MM.1S (cell line): ENCODE measurements around the gene SORL1-AS1.

ENCODE experiments used
- DNase-seq: peaks from one replicate; pipeline ENCODE4 v3.0.0-alpha.2; 2015
- H2AFZ ChIP-seq: fragments of 300-600 bp; sonication (generic); 2 replicates; pipeline ENCODE4 v1.6.0; 2016; ENCODE audit warnings: antibody characterized with exemption, low read length
- H3F3A ChIP-seq: fragments of 300-600 bp; sonication (generic); 2 replicates; pipeline ENCODE4 v1.6.1; 2016; ENCODE audit warnings: mild to moderate bottlenecking, antibody characterized with exemption, low read length, moderate library complexity, mixed read lengths; ENCODE audit not compliant: insufficient read depth
- H3K27ac ChIP-seq: fragments of 300-600 bp; sonication (generic); 2 replicates; pipeline ENCODE4 v1.5.1; 2016; ENCODE audit warnings: mild to moderate bottlenecking, low read length
- H3K27me3 ChIP-seq: fragments of 300-600 bp; sonication (generic); replicated peaks from 2 replicates; pipeline ENCODE4 v1.6.0; 2016; ENCODE audit warnings: low read length; ENCODE audit not compliant: insufficient read depth
- H3K36me3 ChIP-seq: fragments of 300-600 bp; sonication (generic); replicated peaks from 2 replicates; pipeline ENCODE4 v1.6.1; 2016; ENCODE audit warnings: mild to moderate bottlenecking, low read length, mixed read lengths; ENCODE audit not compliant: insufficient read depth
- H3K4me1 ChIP-seq: fragments of 300-600 bp; sonication (generic); 2 replicates; pipeline ENCODE4 v1.6.1; 2016; ENCODE audit warnings: low read length, mixed read lengths
- H3K4me2 ChIP-seq: fragments of 300-600 bp; sonication (generic); 2 replicates; pipeline ENCODE4 v1.6.0; 2016; ENCODE audit warnings: low read depth, low read length
- H3K4me3 ChIP-seq: fragments of 300-600 bp; sonication (generic); 2 replicates; pipeline ENCODE4 v1.5.1; 2016; ENCODE audit warnings: low read length, mixed read lengths
- H3K79me2 ChIP-seq: fragments of 300-600 bp; sonication (generic); 2 replicates; pipeline ENCODE4 v1.6.1; 2016; ENCODE audit warnings: mixed run types, low read length, mixed read lengths
- H3K9ac ChIP-seq: fragments of 300-600 bp; sonication (generic); 2 replicates; pipeline ENCODE4 v1.6.1; 2016; ENCODE audit warnings: low read length, mixed read lengths
- H3K9me2 ChIP-seq: fragments of 300-600 bp; sonication (generic); replicated peaks from 2 replicates; pipeline ENCODE4 v1.6.1; 2016; ENCODE audit warnings: mild to moderate bottlenecking, low read length, mixed read lengths; ENCODE audit not compliant: insufficient read depth
- H3K9me3 ChIP-seq: fragments of 300-600 bp; sonication (generic); replicated peaks from 2 replicates; pipeline ENCODE4 v1.6.1; 2016; ENCODE audit warnings: mild to moderate bottlenecking, low read length, mixed read lengths; ENCODE audit not compliant: insufficient read depth
- H4K20me1 ChIP-seq: fragments of 300-600 bp; sonication (generic); 2 replicates; pipeline ENCODE4 v1.6.1; 2016; ENCODE audit warnings: mild to moderate bottlenecking, low read length, moderate library complexity, mixed read lengths; ENCODE audit not compliant: insufficient read depth
- CTCF ChIP-seq: fragments of 300-600 bp; sonication (generic); IDR thresholded peaks from 2 replicates; pipeline ENCODE4 v1.5.1; 2016; ENCODE audit warnings: antibody characterized with exemption, low read length, mixed read lengths
- EZH2 ChIP-seq: fragments of 300-600 bp; sonication (generic); optimal IDR thresholded peaks from 2 replicates; pipeline ENCODE3; 2017; ENCODE audit warnings: low read depth, mild to moderate bottlenecking, antibody characterized with exemption, low read length, mixed read lengths
- EZH2phosphoT487 ChIP-seq: fragments of 300-600 bp; sonication (generic); IDR thresholded peaks from 2 replicates; pipeline ENCODE4 v1.6.1; 2018; ENCODE audit warnings: antibody characterized with exemption, low read length

Gene SORL1-AS1

GRCh38 chr11:121425828-121426227 is 26.9 kb downstream of the SORL1-AS1 start:
- Histone ChIP-seq H3K4me3 (no peak overlapping the region), H3K9ac (no peak overlapping the region), H3K79me2 (no peaks in the 10 kb centered on the region), H2AFZ (no peak overlapping the region), H3K27ac (no peak overlapping the region), H3F3A (0 out of 2 replicates have a peak, but pooled peaks cover under 1% of the 10 kb centered on the region), H3K36me3 (no peaks in the 10 kb centered on the region), H3K27me3 (no peaks in the 10 kb centered on the region), H3K9me3 (no peaks in the 10 kb centered on the region), H3K9me2 (no peaks in the 10 kb centered on the region), H3K4me1 (peaks cover 6% of the 10 kb centered on the region), H3K4me2 (no peak overlapping the region), H4K20me1 (no peaks in the 10 kb centered on the region)
- no peak for DNase-seq
- TF ChIP-seq CTCF, result no peak
- no peak for TF ChIP-seq EZH2
- TF ChIP-seq EZH2phosphoT487, result no peak

- Histone ChIP-seq H3K4me3 (no peak overlapping the region), H3K4me2 (no peak overlapping the region), H3K9me3 (no peaks in the 10 kb centered on the region), H3K9ac (no peak overlapping the region), H3K27me3 (no peaks in the 10 kb centered on the region), H4K20me1 (no peaks in the 10 kb centered on the region), H2AFZ (no peak overlapping the region), H3F3A (peaks cover 10% of the 10 kb centered on the region; the same call in 1 of the 2 replicates), H3K27ac (no peak overlapping the region), H3K9me2 (no peaks in the 10 kb centered on the region), H3K4me1 (peaks cover 17% of the 10 kb centered on the region), H3K79me2 (no peaks in the 10 kb centered on the region), H3K36me3 (no peaks in the 10 kb centered on the region)
- TF ChIP-seq CTCF (no peak), EZH2 (no peak), EZH2phosphoT487 (no peak)
- DNase-seq, result peak; percentile 6
These were observed 30.1 kb downstream of the SORL1-AS1 start for GRCh38 chr11:121422675-121423074.

- DNase-seq, result no peak
- no peaks in the 10 kb centered on the region for H3K27me3 ChIP-seq
- no peak overlapping the region for H3K27ac ChIP-seq
- peaks cover 17% of the 10 kb centered on the region for H3K4me1 ChIP-seq
- no peak overlapping the region for H3K9ac ChIP-seq
- peaks cover 10% of the 10 kb centered on the region; the same call in 1 of the 2 replicates for H3F3A ChIP-seq
- no peaks in the 10 kb centered on the region for H4K20me1 ChIP-seq
- TF ChIP-seq EZH2phosphoT487 (no peak), EZH2 (no peak), CTCF (no peak)
- H2AFZ ChIP-seq, result no peak overlapping the region
- H3K36me3 ChIP-seq, result no peaks in the 10 kb centered on the region
- H3K4me2 ChIP-seq, result no peak overlapping the region
- no peak overlapping the region for H3K4me3 ChIP-seq
- H3K79me2 ChIP-seq, result no peaks in the 10 kb centered on the region
- H3K9me2 ChIP-seq, result no peaks in the 10 kb centered on the region
- H3K9me3 ChIP-seq, result no peaks in the 10 kb centered on the region
These were observed 31.4 kb downstream of the SORL1-AS1 start for GRCh38 chr11:121421149-121421901.
